Fibroblast of the aortic adventitia (primary cell): ENCODE data around the gene ZNF33A. TPM values are rescaled to one million over a fixed set of nuclear protein-coding genes. Genes with fewer than 3 reads are reported as not detected.

Experiments used
- DNase-seq: peaks from one replicate; pipeline ENCODE4 v3.0.0-alpha.2; 2010; ENCODE audit warnings: low read depth
- H3K4me3 ChIP-seq: 2 replicates; pipeline ENCODE4 v1.5.1; 2011; ENCODE audit warnings: low read depth, mild to moderate bottlenecking, control low read depth, low read length, moderate library complexity
- small RNA-seq: library from RNA; depleted of rRNA; stranded (forward); fragments of <200 nt; gene quantifications from one replicate; pipeline ENCODE3, GENCODE V24; 2012
- total RNA-seq: library from RNA; depleted of rRNA; stranded (reverse); fragments of >200 nt; gene quantifications from 2 replicates; pipeline ENCODE4 v1.2.3, GENCODE V29; 2012; ENCODE audit warnings: low replicate concordance
- TF ChIP-seq, protein P1 (sequence below): IDR thresholded peaks from 2 replicates; pipeline ENCODE4 v1.5.1; 2011; ENCODE audit warnings: mild to moderate bottlenecking, low read length, control low read depth, inconsistent platforms; ENCODE audit not compliant: insufficient read depth

The ZNF33A gene
- total RNA-seq, 1 donor, result 19.3 TPM

DNA sequence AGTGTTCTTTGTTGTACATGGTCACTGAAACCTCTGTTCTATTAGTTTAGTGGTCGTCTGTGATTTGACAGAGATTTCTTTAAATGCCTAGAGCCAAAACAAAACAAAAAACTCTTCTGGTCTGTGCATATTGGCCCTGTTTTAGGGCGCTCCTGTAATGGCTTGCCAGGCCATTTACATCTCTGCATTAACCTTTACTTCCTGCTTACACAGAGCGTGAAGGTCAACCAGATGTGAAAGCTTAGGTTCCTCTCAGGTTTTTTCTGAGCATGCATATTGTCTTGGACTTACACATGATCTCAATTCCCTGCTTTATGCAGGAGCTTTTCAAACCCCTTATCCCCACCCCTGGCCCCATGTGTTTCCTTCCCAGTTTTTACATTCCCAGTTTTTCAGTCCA is 93.3 kb downstream of the ZNF33A start:
- H3K4me3 ChIP-seq, result no peak overlapping the region
- no peak for DNase-seq
- TF ChIP-seq, protein P1, sequence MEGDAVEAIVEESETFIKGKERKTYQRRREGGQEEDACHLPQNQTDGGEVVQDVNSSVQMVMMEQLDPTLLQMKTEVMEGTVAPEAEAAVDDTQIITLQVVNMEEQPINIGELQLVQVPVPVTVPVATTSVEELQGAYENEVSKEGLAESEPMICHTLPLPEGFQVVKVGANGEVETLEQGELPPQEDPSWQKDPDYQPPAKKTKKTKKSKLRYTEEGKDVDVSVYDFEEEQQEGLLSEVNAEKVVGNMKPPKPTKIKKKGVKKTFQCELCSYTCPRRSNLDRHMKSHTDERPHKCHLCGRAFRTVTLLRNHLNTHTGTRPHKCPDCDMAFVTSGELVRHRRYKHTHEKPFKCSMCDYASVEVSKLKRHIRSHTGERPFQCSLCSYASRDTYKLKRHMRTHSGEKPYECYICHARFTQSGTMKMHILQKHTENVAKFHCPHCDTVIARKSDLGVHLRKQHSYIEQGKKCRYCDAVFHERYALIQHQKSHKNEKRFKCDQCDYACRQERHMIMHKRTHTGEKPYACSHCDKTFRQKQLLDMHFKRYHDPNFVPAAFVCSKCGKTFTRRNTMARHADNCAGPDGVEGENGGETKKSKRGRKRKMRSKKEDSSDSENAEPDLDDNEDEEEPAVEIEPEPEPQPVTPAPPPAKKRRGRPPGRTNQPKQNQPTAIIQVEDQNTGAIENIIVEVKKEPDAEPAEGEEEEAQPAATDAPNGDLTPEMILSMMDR, result no peak

DNA sequence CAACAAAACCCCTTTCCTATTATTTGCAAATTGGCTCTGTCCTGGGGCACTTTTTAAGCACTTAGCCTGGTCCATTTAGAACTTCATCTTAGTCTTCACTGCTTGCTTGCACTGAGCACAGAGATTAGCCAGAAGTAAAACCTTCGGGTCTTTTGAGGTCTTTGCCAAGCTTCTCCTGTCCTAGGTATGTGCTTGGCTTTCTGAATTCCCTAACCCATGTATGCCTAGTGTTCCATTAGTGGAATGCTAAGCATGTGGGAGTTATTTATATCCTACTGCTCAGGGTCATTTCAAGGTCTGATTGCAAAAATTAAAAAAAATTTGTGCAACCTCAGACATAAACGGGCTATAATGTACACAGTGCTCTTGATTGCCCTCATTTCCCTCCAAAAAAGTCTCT is 101.7 kb downstream of the ZNF33A start:
- TF ChIP-seq, protein P1, result no peak
- H3K4me3 ChIP-seq, result no peak overlapping the region
- DNase-seq, result no peak

Small RNA genes within 50 kb of the gene (small RNA-seq; reads per million reads assigned to genes)
- gene AL161931.1, result not detected
- gene FXYD6P2, result not detected
- not detected for gene RF00019
- not detected for gene RNU6-795P

Other genes with a start within 250 kb of the ZNF33A start
- 8.6 and 8.7 TPM in 2 replicates for gene ZNF248, start 153.1 kb upstream of the ZNF33A start, total RNA-seq
- gene ZNF25, start 34.0 kb upstream of the ZNF33A start, total RNA-seq, result 7.9 and 14.8 TPM in 2 replicates
- 6.0 and 16.2 TPM in 2 replicates for gene ZNF37A, start 83.7 kb downstream of the ZNF33A start, total RNA-seq